HL-60 (cell line): Measurements from ENCODE around the gene DOCK7.

Source experiments
- CTCF ChIP-seq: IDR thresholded peaks from one replicate; pipeline ENCODE4 v1.5.1; 2011; ENCODE audit warnings: low read length, control low read depth, inconsistent platforms; ENCODE audit not compliant: insufficient read depth
- GABPA ChIP-seq: IDR thresholded peaks from 2 replicates; pipeline ENCODE4 v1.6.1; 2012; ENCODE audit warnings: low read depth
- POLR2AphosphoS5 ChIP-seq: IDR thresholded peaks from 2 replicates; pipeline ENCODE4 v1.6.1; 2012; ENCODE audit warnings: low read depth
- REST ChIP-seq: IDR thresholded peaks from 2 replicates; pipeline ENCODE4 v1.6.1; 2012; ENCODE audit warnings: low read depth; ENCODE audit not compliant: insufficient replicate concordance

GRCh38 chr1:62434618-62435001 lies 253.6 kb downstream of the DOCK7 start:
- no peak for TF ChIP-seq POLR2AphosphoS5
- no peak for TF ChIP-seq CTCF
- TF ChIP-seq GABPA, result no peak
- no peak for TF ChIP-seq REST
